Measurements from ENCODE around the gene MIF.

The MIF gene

GRCh38 chr22:23888615-23889401 lies 5.4 kb upstream of the MIF start:
- ChIA-PET CTCF (interaction anchor here (0.8 to 1.7 kb wide), 2 partner anchors 9 to 17 kb away, joined by 3 to 5 read pairs; no protein-coding TSS in a partner anchor), POLR2A (no interaction called here)
- no peak for DNase-seq (ENCODE audit: extremely low spot score)
- no peak for TF ChIP-seq CTCF (IDR thresholded peaks at IDR 0.05; ENCODE audit: control extremely low read depth, extremely low read depth, low read depth, missing control alignments)

GRCh38 chr22:23889620-23890019 lies 4.6 kb upstream of the MIF start:
- ChIA-PET CTCF (no interaction called here), POLR2A (no interaction called here)
- no peak for DNase-seq (ENCODE audit: extremely low spot score)

GRCh38 chr22:23891726-23892125 lies 2.5 kb upstream of the MIF start:
- TF ChIP-seq CTCF (IDR thresholded peaks at IDR 0.05; ENCODE audit: control extremely low read depth, extremely low read depth, low read depth, missing control alignments): no peak
- ChIA-PET POLR2A (no interaction called here), CTCF (interaction anchor here (3.3 kb wide), 1 partner anchor 8 kb away, joined by 31 read pairs; no protein-coding TSS in a partner anchor)
- DNase-seq (ENCODE audit: extremely low spot score): no peak

More at GRCh38 chr22:23889620-23890019, 4.6 kb upstream of the MIF start:
- TF ChIP-seq CTCF (IDR thresholded peaks at IDR 0.05; ENCODE audit: control extremely low read depth, extremely low read depth, low read depth, missing control alignments): no peak

GRCh38 chr22:23892130-23892529 lies 2.1 kb upstream of the MIF start:
- TF ChIP-seq CTCF (IDR thresholded peaks at IDR 0.05; ENCODE audit: control extremely low read depth, extremely low read depth, low read depth, missing control alignments): no peak

GRCh38 chr22:23892706-23893105 lies 1.5 kb upstream of the MIF start:
- CTCF ChIA-PET: interaction anchor here (1.3 to 3.3 kb wide), 4 partner anchors 9 to 40 kb away, joined by 4 to 31 read pairs (median 8); no protein-coding TSS in a partner anchor
- DNase-seq (ENCODE audit: extremely low spot score): no peak
- no peak for TF ChIP-seq CTCF (IDR thresholded peaks at IDR 0.05; ENCODE audit: control extremely low read depth, extremely low read depth, low read depth, missing control alignments)
- POLR2A ChIA-PET: no interaction called here

More at GRCh38 chr22:23892130-23892529, 2.1 kb upstream of the MIF start:
- ChIA-PET CTCF (interaction anchor here (3.3 kb wide), 1 partner anchor 8 kb away, joined by 31 read pairs; no protein-coding TSS in a partner anchor), POLR2A (no interaction called here)
- DNase-seq (ENCODE audit: extremely low spot score): no peak

GRCh38 chr22:23893121-23893944 lies 850 bp upstream of the MIF start:
- no peak for DNase-seq (ENCODE audit: extremely low spot score)
- ChIA-PET POLR2A (interaction anchor here (0.8 to 2.0 kb wide), 6 partner anchors 10 to 118 kb away, joined by 3 to 13 read pairs (median 4); partner anchors contain the start of gene SLC2A11), CTCF (interaction anchor here (0.7 to 3.3 kb wide), 24 partner anchors 10 to 264 kb away, joined by 3 to 31 read pairs (median 6); partner anchors contain the start of gene SLC2A11)
- TF ChIP-seq CTCF (IDR thresholded peaks at IDR 0.05; ENCODE audit: control extremely low read depth, extremely low read depth, low read depth, missing control alignments): no peak

Measured in GM10248 (cell line).